ENCODE measurements around the gene TNIP2. TPM values are rescaled to one million over a fixed set of nuclear protein-coding genes. Genes with fewer than 3 reads are reported as not detected.

Gene TNIP2
- total and polyA plus RNA-seq, 2 donors (not counting 1 experiment from before 2014, with no cell fraction given): 47.6 to 71.9 TPM

GRCh38 chr4:2702770-2703169 is 53.4 kb downstream of the TNIP2 start:
- Mint-ChIP-seq H3K9me3 (ENCODE audit: insufficient read depth) (no peaks in the 10 kb centered on the region), H3K4me1 (peaks cover 13% of the 10 kb centered on the region), H3K4me3 (no peak overlapping the region), H3K27ac (peak overlapping the region; percentile 27), H3K27me3 (no peaks in the 10 kb centered on the region)
- Histone ChIP-seq H3K36me3 (replicated peaks in 1 of 2; ENCODE audit: control extremely low read depth in 1 of 2, control insufficient read depth in 1 of 2, extremely low read depth in 1 of 2, insufficient read depth in 2 of 2, low read length in 1 of 2) (peaks cover 8 to 53% of the 10 kb centered on the region in 2 experiments), H3K27me3 (replicated peaks in 1 of 4; ENCODE audit: control extremely low read depth in 1 of 4, control insufficient read depth in 3 of 4, insufficient read depth in 4 of 4, low read length in 3 of 4) (no peaks in the 10 kb centered on the region), H3K79me2 (ENCODE audit: control insufficient read depth, insufficient read depth, low read length) (peaks cover 17% of the 10 kb centered on the region), H3K27ac (ENCODE audit: low read length in 2 of 2) (no peak overlapping the region), H3K4me1 (ENCODE audit: control insufficient read depth in 2 of 2, insufficient read depth in 2 of 2, low read length in 2 of 2) (peaks cover 2 to 5% of the 10 kb centered on the region in 2 donors), H4K20me1 (ENCODE audit: control insufficient read depth, insufficient read depth, low read length, poor library complexity, severe bottlenecking) (no peaks in the 10 kb centered on the region), H3K4me2 (replicated peaks; ENCODE audit: low read depth, low read length, poor library complexity, severe bottlenecking) (no peak overlapping the region), H3K9ac (ENCODE audit: low read length) (no peak overlapping the region), H2AFZ (ENCODE audit: insufficient read depth, low read depth, low read length, poor library complexity, severe bottlenecking) (no peak overlapping the region), H3K9me3 (ENCODE audit: control extremely low read depth in 1 of 3, control insufficient read depth in 2 of 3, insufficient read depth in 1 of 3, low read length in 2 of 3) (no peaks in the 10 kb centered on the region), H3K4me3 (ENCODE audit: control extremely low read depth in 1 of 5, extremely low read depth in 1 of 5, insufficient read depth in 1 of 5, low read depth in 2 of 5, low read length in 4 of 5) (no peak overlapping the region)
- ChIA-PET POLR2A (no interaction called here), CTCF (no interaction called here)
- DNase-seq (no peak), ATAC-seq (ENCODE audit: low read depth) (no peak)
- WGBS (ENCODE audit: insufficient coverage): no CpG with 5 or more reads among the region's 7 CpGs
- intact Hi-C loops (cut with micrococcal nuclease): no loop called here
- TF ChIP-seq CTCF (IDR thresholded peaks at IDR 0.05) (no peak), EZH2 (IDR thresholded peaks at IDR 0.05; ENCODE audit: borderline replicate concordance, insufficient read depth, low read depth, low read length, poor library complexity, severe bottlenecking) (no peak)

GRCh38 chr4:2702361-2702760 is 53.8 kb downstream of the TNIP2 start:
- POLR2A ChIA-PET: no interaction called here
- no peaks in the 10 kb centered on the region for H4K20me1 ChIP-seq (ENCODE audit: control insufficient read depth, insufficient read depth, low read length, poor library complexity, severe bottlenecking)
- no peaks in the 10 kb centered on the region for H3K27me3 ChIP-seq (replicated peaks in 1 of 4; ENCODE audit: control extremely low read depth in 1 of 4, control insufficient read depth in 3 of 4, insufficient read depth in 4 of 4, low read length in 3 of 4)
- H3K36me3 ChIP-seq (replicated peaks in 1 of 2; ENCODE audit: control extremely low read depth in 1 of 2, control insufficient read depth in 1 of 2, extremely low read depth in 1 of 2, insufficient read depth in 2 of 2, low read length in 1 of 2): peaks cover 8 to 55% of the 10 kb centered on the region in 2 experiments
- H3K9ac ChIP-seq (ENCODE audit: low read length): no peak overlapping the region
- no peaks in the 10 kb centered on the region for H3K27me3 Mint-ChIP-seq
- no peaks in the 10 kb centered on the region for H3K9me3 ChIP-seq (ENCODE audit: control extremely low read depth in 1 of 3, control insufficient read depth in 2 of 3, insufficient read depth in 1 of 3, low read length in 2 of 3)
- H3K27ac ChIP-seq (ENCODE audit: low read length in 2 of 2): no peak overlapping the region
- no peak for TF ChIP-seq CTCF (IDR thresholded peaks at IDR 0.05)
- TF ChIP-seq EZH2 (IDR thresholded peaks at IDR 0.05; ENCODE audit: borderline replicate concordance, insufficient read depth, low read depth, low read length, poor library complexity, severe bottlenecking): no peak
- CTCF ChIA-PET: no interaction called here
- DNase-seq: no peak
- H3K4me1 ChIP-seq (ENCODE audit: control insufficient read depth in 2 of 2, insufficient read depth in 2 of 2, low read length in 2 of 2): peaks cover 6 to 9% of the 10 kb centered on the region in 2 donors
- H3K79me2 ChIP-seq (ENCODE audit: control insufficient read depth, insufficient read depth, low read length): peaks cover 21% of the 10 kb centered on the region
- no peak overlapping the region for H3K4me3 Mint-ChIP-seq
- no peaks in the 10 kb centered on the region for H3K9me3 Mint-ChIP-seq (ENCODE audit: insufficient read depth)
- no peak for ATAC-seq (ENCODE audit: low read depth)
- no peak overlapping the region for H3K4me3 ChIP-seq (ENCODE audit: control extremely low read depth in 1 of 5, extremely low read depth in 1 of 5, insufficient read depth in 1 of 5, low read depth in 2 of 5, low read length in 4 of 5)
- peaks cover 16% of the 10 kb centered on the region for H3K4me1 Mint-ChIP-seq
- no peak overlapping the region for H2AFZ ChIP-seq (ENCODE audit: insufficient read depth, low read depth, low read length, poor library complexity, severe bottlenecking)
- H3K27ac Mint-ChIP-seq: peak overlapping the region; percentile 27
- intact Hi-C loops (cut with micrococcal nuclease): no loop called here
- WGBS (ENCODE audit: insufficient coverage): 97% methylated on average over 6 of the region's 8 CpGs
- no peak overlapping the region for H3K4me2 ChIP-seq (replicated peaks; ENCODE audit: low read depth, low read length, poor library complexity, severe bottlenecking)
